ENCODE results near the gene HOXD12.

The HOXD12 gene

GRCh38 chr2:176122683-176123410, 23.3 kb downstream of the HOXD12 start, which contains the start of gene HOXD9:
TSS of gene HOXD9 (plus strand) at chr2:176122719. CDS start at chr2:176122769, 50 bp downstream.
- no peak for DNase-seq

GRCh38 chr2:176123411-176124109, 24.0 kb downstream of the HOXD12 start:
- no peak for DNase-seq

- no peak for DNase-seq
Measured at GRCh38 chr2:176124110-176124946, 24.7 kb downstream of the HOXD12 start.

GRCh38 chr2:176124947-176125771, 25.6 kb downstream of the HOXD12 start:
- DNase-seq: no peak

GRCh38 chr2:176125772-176126054, 26.1 kb downstream of the HOXD12 start:
- DNase-seq: no peak

- peak; percentile 27 for DNase-seq
Measured at GRCh38 chr2:176126929-176127773, 27.6 kb downstream of the HOXD12 start.

- no peak for DNase-seq
Measured at GRCh38 chr2:176127774-176128072, 28.1 kb downstream of the HOXD12 start.

GRCh38 chr2:176128172-176128981, 28.8 kb downstream of the HOXD12 start:
- DNase-seq: no peak

- peak; percentile 43 for DNase-seq
Measured at GRCh38 chr2:176128982-176129796, 29.6 kb downstream of the HOXD12 start, which contains the start of gene HOXD8. TSS of gene HOXD8 (plus strand) at chr2:176129705. CDS start at chr2:176130367, 662 bp downstream.

GRCh38 chr2:176129813-176130146, 30.2 kb downstream of the HOXD12 start:
- DNase-seq: no peak

GRCh38 chr2:176130147-176130956, 30.8 kb downstream of the HOXD12 start:
- no peak for DNase-seq

- no peak for DNase-seq
Measured at GRCh38 chr2:176130957-176131847, 31.6 kb downstream of the HOXD12 start.

GRCh38 chr2:176131848-176132158, 32.2 kb downstream of the HOXD12 start:
- no peak for DNase-seq

GRCh38 chr2:176132205-176133171, 32.9 kb downstream of the HOXD12 start:
- DNase-seq: no peak

GRCh38 chr2:176133389-176133788, 33.8 kb downstream of the HOXD12 start:
- DNase-seq: no peak

GRCh38 chr2:176134035-176134434, 34.4 kb downstream of the HOXD12 start:
- DNase-seq: no peak

- DNase-seq: no peak
Measured at GRCh38 chr2:176135035-176135440, 35.4 kb downstream of the HOXD12 start.
